K562 (cell line): Measurements from ENCODE around the gene SPATA45. TPM values are rescaled to one million over a fixed set of nuclear protein-coding genes. Genes with fewer than 3 reads are reported as not detected.

Source experiments
- ESRRA ChIP-seq: fragments of 450-650 bp; IDR thresholded peaks from 2 replicates; pipeline ENCODE4 v1.6.1; 2014; ENCODE audit warnings: low read depth, mild to moderate bottlenecking, moderate library complexity, borderline replicate concordance
- GABPB2 ChIP-seq: fragments of 250-450 bp; sonication (Bioruptor Pico); conservative IDR thresholded peaks from 2 replicates; pipeline ENCODE4 v1.5.1; 2021; ENCODE audit warnings: mild to moderate bottlenecking
- HSF4 ChIP-seq: fragments of 250-450 bp; sonication (Bioruptor Pico); IDR thresholded peaks from 2 replicates; pipeline ENCODE4 v2.1.2; 2022; ENCODE audit warnings: mild to moderate bottlenecking, moderate library complexity, borderline replicate concordance
- MGA ChIP-seq: fragments of 450-650 bp; IDR thresholded peaks from 2 replicates; pipeline ENCODE4 v1.6.1; 2016; ENCODE audit warnings: mild to moderate bottlenecking, moderate library complexity
- MXD1 ChIP-seq: fragments of 250-450 bp; sonication (Bioruptor Pico); IDR thresholded peaks from 2 replicates; pipeline ENCODE4 v1.8.0; 2021; ENCODE audit warnings: borderline replicate concordance, mild to moderate bottlenecking, moderate library complexity; ENCODE audit not compliant: poor library complexity, severe bottlenecking
- TAL1 ChIP-seq: fragments of 450-650 bp; IDR thresholded peaks from 2 replicates; pipeline ENCODE4 v1.6.1; 2016; ENCODE audit warnings: mild to moderate bottlenecking
- TCF7 ChIP-seq: sonication (generic); IDR thresholded peaks from 2 replicates; pipeline ENCODE4 v1.6.1; 2016; ENCODE audit warnings: antibody characterized with exemption, borderline replicate concordance
- ZC3H4 ChIP-seq: sonication (generic); formaldehyde crosslinking; IDR thresholded peaks from 2 replicates; pipeline ENCODE4 v1.9.0; 2021; ENCODE audit warnings: missing genetic modification reagents, borderline replicate concordance
- ZNF217 ChIP-seq: sonication (generic); formaldehyde crosslinking; IDR thresholded peaks from 2 replicates; pipeline ENCODE4 v1.8.0; 2022; ENCODE audit warnings: mild to moderate bottlenecking, missing genetic modification reagents
- ZNF224 ChIP-seq: sonication (generic); formaldehyde crosslinking; IDR thresholded peaks from 2 replicates; pipeline ENCODE4 v1.8.0; 2022; ENCODE audit warnings: mild to moderate bottlenecking, missing genetic modification reagents
- ZNF282 ChIP-seq: sonication (generic); formaldehyde crosslinking; IDR thresholded peaks from 2 replicates; pipeline ENCODE4 v1.8.1; 2023; ENCODE audit warnings: missing genetic modification reagents
- ZNF384 ChIP-seq: IDR thresholded peaks from 2 replicates; pipeline ENCODE4 v1.6.1; 2012; ENCODE audit warnings: low read depth, low read length, improper control_type of control experiment
- ZNF583 ChIP-seq: fragments of 250-450 bp; sonication (Bioruptor Pico); IDR thresholded peaks from 2 replicates; pipeline ENCODE4 v1.4.0; 2020
- polyA plus RNA-seq, 8 experiments: library from polyadenylated mRNA; depleted of rRNA in 4 of 8; stranded (reverse) in 5 of 8; unstranded in 3 of 8; fragments of >200 nt; fragmentation: Nextera tagmentation in 2 of 8; fragmentation: Illumina TruSeq in 1 of 8; extraction: Ambion mirVana in 2 of 8; extraction: Trizol in 1 of 8; gene quantifications; 2 replicates each; pipeline versions ENCODE4 v1.2.1 to v1.2.3, GENCODE V29; 2011 to 2014; ENCODE audit warnings: inconsistent platforms in 1 of 8, missing spikeins in 1 of 8
- total RNA-seq, 7 experiments: library from RNA; depleted of rRNA in 6 of 7; stranded (reverse); fragments of >200 nt in 6 of 7; fragmentation: Illumina TruSeq in 2 of 7; extraction: Trizol in 2 of 7; gene quantifications; 2 replicates each; pipeline versions ENCODE4 v1.2.1 to v1.2.3, GENCODE V29; 2011 to 2021; ENCODE audit warnings: low replicate concordance in 1 of 7
- TF ChIP-seq, protein P1 (sequence below): sonication (generic); formaldehyde crosslinking; IDR thresholded peaks from 2 replicates; pipeline ENCODE4 v1.8.0; 2022; ENCODE audit warnings: mild to moderate bottlenecking, missing genetic modification reagents

Gene SPATA45
- total and polyA plus RNA-seq, 9 of the 15 experiments (the other 6 are each of a cell fraction or from before 2014, with no cell fraction given) = 0.18 TPM; not detected in 8

DNA sequence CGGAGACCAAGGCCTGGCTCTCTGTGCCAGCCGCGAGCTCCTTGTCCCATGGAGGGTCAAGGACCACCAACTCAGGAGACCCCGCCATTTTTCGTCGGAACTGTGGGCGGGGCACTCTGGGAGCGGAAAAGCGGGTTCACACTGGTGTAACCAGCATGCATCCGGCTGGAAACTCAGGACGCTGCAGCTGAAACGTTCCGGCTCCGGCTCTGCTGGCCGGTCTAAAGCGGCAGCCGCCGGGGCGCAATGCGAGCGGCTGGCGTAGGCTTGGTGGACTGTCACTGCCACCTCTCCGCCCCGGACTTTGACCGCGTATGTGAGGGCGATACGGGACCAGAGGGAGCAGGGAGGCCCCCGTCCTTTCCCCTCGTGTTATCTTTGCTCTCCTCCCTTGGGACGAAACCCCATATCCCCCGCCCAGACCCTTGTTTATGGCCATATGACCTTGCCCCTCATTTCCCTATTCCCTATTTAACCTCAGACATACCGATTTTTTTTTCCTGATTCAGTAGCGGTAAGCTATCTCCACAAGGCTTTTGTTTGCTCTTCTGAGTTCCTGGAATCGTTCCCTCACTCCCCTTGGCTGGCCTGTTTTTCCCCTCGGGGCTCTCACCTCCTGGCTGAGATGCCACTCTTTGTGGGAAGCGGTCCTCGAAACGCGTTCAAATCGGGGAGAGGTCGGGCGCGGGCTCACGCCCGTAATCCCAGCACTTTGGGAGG, 55.6 kb downstream of the SPATA45 start, which contains the start of the genes NSL1 and TATDN3 (continued):
- TF ChIP-seq ZNF217 (CRISPR knock-in tag) = no peak
- TF ChIP-seq ZNF583 = peak; percentile 82
- no peak for TF ChIP-seq MXD1 (CRISPR knock-in tag)
- 0 out of 2 replicates have a peak, but pooled peaks have one; percentile 4 for TF ChIP-seq GABPB2 (CRISPR knock-in tag)
- peak; percentile 85 for TF ChIP-seq ZNF384
- TF ChIP-seq, protein P1, sequence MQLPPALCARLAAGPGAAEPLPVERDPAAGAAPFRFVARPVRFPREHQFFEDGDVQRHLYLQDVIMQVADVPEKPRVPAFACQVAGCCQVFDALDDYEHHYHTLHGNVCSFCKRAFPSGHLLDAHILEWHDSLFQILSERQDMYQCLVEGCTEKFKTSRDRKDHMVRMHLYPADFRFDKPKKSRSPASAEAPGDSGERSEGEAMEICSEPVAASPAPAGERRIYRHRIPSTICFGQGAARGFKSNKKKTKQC (CRISPR knock-in tag) = peak; percentile 95
- TF ChIP-seq ZNF282 (CRISPR knock-in tag) = no peak
- peak; percentile 93 for TF ChIP-seq ESRRA
- TF ChIP-seq ZC3H4 = peak; percentile 87; the same call in 1 of the 2 replicates
- peak; percentile 22; the same call in 1 of the 2 replicates for TF ChIP-seq MGA
- TF ChIP-seq HSF4 (CRISPR knock-in tag) = peak; percentile 56; the same call in 1 of the 2 replicates
- TF ChIP-seq ZNF224 (CRISPR knock-in tag) = no peak
- TF ChIP-seq TAL1 = peak; percentile 36
- peak; percentile 88 for TF ChIP-seq TCF7
